Stimulated activated naive CD8-positive, alpha-beta T cell treated with anti-CD3 and anti-CD28 coated beads, Interleukin-15, Interleukin-2, amounts not matched to agents 100 U/mL and 50 U/mL, for 24 hours (primary cell): ENCODE results near the gene LMO4.
A peak's percentile ranks its signal among the peaks of the same experiment; 100 is the strongest.

Source experiments
- ATAC-seq: fragments of 150-1000 bp; cut with Tn5 transposase; one replicate; pipeline ENCODE4 v1.10.0; 2021
- DNase-seq: peaks from one replicate; pipeline ENCODE4 v3.0.0; 2021

Gene LMO4

GRCh38 chr1:87328272-87329050 lies at the start of gene LMO4:
Gene LMO4, plus strand, starts transcription at chr1:87328880. Its CDS starts 3,136 bp downstream, at chr1:87332016.
- DNase-seq: peak; percentile 90

DNA sequence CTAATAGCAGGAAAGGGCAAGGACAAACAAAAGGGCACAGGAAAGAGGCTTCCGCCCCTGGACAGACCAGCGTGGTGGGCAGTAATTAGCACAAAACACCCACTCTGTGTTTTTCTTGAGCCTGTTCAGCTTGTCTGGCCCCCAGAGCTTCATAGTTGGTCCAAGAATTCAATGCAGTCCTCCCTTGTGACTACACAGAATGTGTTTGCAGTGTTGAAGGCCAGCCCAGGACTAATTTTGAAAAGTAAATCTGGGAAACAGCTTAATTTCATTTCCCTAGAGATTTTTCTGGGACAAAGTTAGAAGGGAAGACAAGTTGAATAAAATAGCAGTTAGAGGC lies 49.2 kb upstream of the LMO4 start:
- DNase-seq (no peak), ATAC-seq (no peak)

More at GRCh38 chr1:87328272-87329050, at the start of gene LMO4:
- peak; percentile 91 for ATAC-seq

GRCh38 chr1:87279966-87280535 lies 48.6 kb upstream of the LMO4 start:
- ATAC-seq: no peak
- DNase-seq: no peak

- DNase-seq (no peak), ATAC-seq (no peak)
Observed at GRCh38 chr1:87284456-87285240, 44.0 kb upstream of the LMO4 start.

DNA sequence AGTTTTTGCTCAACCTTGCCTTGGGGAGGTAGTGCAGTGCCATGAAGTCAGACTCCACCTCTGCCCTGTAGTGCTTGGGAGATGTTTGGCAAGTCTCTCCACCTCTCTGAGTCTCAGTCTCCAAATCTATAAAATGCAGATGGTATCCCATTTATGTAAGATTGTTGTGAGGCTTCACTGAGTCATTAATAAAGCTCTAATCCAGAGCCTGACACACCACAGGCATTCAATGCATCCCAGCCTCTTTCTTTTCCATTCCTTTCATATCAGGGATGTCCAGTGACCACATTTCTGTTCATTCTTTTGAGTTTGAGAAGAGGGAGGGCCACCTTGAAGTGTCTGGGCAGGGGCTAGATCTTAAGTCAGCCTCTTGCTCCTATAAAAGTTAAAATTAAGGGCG lies 37.6 kb upstream of the LMO4 start:
- DNase-seq: no peak
- no peak for ATAC-seq

GRCh38 chr1:87292684-87293493 lies 35.8 kb upstream of the LMO4 start:
- peak; percentile 70 for DNase-seq
- ATAC-seq: peak; percentile 69

GRCh38 chr1:87294633-87295032 lies 34.0 kb upstream of the LMO4 start:
- ATAC-seq (no peak), DNase-seq (no peak)

DNA sequence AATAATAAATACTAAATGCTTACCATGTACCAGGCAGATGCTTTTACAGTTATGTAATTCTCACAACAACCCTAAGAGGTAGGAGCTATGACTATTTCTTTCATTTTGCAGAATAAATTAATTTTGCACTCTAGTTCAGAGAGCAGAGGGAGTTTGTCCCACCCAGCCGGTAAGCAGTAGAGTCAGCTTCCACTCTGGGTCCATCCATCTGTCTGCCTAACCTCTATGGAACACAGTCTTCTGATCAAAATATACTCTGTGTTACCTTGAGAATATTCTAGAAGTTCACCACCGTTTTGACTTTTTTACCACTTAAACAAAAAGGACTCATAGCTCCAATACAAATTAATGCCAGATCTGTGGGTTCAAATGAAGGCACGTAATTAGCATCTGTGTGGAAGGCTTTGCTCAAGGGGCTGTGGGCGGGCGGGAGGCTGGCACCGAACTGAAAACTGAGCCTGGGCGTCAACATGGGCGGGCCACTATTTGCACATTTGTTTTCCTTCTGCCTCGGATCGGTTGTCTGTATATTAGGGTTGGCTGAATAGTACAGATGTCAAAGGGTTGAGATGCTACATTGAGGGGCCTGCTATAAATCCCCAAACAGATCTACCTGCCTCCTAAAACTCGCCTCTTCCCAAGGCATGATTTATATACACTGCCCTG lies 33.1 kb upstream of the LMO4 start:
- ATAC-seq (no peak), DNase-seq (no peak)

DNA sequence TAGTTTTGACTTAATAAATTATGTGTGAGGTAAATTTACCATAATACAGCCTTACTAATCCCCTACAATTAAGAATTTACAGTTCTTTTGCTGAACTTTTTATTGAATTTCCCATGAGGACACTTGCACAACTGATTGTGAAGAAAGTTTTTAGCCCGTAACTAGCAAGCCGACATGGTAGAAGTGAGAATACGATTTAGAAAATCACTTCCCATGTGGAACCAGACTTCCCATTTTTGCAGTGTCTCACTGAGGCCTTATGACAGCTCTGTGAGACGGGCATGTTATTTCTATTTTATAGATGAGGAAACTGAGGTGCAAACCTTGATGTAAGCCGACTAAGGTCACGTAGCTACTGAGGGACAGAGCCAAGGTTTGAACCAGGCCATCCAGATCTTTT lies 32.5 kb upstream of the LMO4 start:
- ATAC-seq (no peak), DNase-seq (no peak)

- DNase-seq (no peak), ATAC-seq (no peak)
Observed at GRCh38 chr1:87299661-87300060, 29.0 kb upstream of the LMO4 start.

DNA sequence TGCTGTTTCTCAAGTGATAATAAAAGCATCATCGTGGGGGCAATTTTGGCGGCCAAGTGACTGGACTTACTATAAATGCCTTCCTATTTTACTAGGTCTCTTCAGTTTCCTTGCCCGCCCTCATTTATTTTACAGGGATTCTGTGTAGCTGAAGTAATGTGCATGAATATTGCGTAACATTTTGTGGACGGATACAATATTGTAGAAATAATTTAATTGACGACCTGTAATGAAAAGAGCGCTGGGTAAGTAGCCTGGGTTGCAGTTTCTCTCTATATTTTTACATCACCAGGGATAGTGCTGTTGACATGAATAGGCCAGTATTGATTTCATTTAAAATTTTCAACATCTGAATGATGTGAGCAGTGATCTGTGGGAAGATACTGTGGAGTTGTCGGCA lies 28.1 kb upstream of the LMO4 start:
- no peak for ATAC-seq

GRCh38 chr1:87305151-87305550 lies 23.5 kb upstream of the LMO4 start:
- ATAC-seq (no peak), DNase-seq (no peak)

More for the DNA sequence above, 28.1 kb upstream of the LMO4 start:
- DNase-seq: no peak

- DNase-seq (no peak), ATAC-seq (no peak)
Observed at GRCh38 chr1:87305762-87306161, 22.9 kb upstream of the LMO4 start.

GRCh38 chr1:87307306-87307705 lies 21.4 kb upstream of the LMO4 start:
- ATAC-seq (no peak), DNase-seq (no peak)

GRCh38 chr1:87307931-87308330 lies 20.7 kb upstream of the LMO4 start:
- ATAC-seq (no peak), DNase-seq (no peak)

DNA sequence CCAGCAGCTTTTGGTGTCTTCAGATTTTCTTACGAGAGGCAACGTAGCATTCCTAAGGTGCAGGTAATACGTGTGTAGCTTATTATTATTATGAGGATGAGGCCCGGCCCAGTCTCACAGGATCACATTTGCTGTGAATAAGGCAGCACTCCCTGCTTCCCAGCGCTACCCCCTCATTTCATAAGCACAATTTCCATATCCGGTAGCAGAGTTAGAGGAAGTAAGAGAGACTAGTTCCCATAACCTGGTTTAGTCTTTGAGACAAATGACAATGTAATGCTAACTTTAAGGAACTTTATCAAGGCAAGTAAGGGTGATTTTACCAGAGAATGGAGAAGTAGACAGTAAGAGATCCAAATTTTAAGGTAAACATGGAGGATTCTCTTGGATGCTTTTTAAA lies 14.6 kb upstream of the LMO4 start:
- ATAC-seq (no peak), DNase-seq (no peak)

DNA sequence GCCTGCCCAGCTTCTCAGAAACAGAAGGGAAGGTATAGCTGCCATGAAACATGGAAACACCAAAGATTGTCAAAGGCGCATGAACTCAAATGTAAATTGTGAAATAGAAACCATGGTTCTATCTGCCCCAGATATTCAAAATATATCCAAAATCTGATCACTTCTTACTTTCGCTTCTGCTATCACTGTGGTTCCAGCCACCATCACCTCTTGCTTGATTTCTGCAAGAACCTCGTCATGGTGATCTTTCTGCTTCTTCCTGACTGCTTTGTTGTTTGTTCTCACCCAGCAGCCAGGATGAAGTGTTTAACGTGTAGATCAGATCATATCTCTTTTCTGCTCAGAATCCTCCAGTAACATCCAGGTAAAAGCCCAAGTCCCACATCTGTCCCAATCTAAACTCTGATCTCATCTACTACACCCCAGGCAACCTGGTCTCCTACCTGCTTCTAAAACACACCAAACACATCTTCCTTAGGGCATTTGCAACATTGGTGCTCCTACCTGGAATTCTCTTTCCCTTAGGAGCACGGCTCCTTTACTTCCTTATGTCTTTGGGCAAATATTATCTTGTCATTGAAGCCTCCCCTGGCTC lies 10.5 kb upstream of the LMO4 start:
- DNase-seq: no peak
- no peak for ATAC-seq

DNA sequence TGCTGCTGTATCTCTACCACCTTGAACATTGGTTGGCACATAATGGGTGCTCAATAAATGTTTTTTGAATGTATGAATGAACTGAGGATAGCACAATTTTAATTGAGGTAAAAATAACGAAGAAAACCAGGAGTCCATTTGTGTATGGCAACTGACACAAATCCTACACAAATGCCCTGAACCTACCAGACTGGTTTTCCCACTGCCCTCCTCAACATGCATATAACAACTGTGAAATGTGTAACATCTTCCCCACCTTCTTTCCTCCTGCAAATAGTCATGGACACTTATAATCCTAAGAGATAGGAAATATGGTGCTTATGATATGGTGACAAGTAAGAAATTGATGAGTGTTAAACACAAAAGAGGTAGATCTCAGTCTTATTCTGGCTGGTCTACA lies 9.9 kb upstream of the LMO4 start:
- DNase-seq: no peak
- ATAC-seq: no peak

GRCh38 chr1:87325982-87326738 lies 2.5 kb upstream of the LMO4 start:
- DNase-seq (peak; percentile 45), ATAC-seq (no peak)

DNA sequence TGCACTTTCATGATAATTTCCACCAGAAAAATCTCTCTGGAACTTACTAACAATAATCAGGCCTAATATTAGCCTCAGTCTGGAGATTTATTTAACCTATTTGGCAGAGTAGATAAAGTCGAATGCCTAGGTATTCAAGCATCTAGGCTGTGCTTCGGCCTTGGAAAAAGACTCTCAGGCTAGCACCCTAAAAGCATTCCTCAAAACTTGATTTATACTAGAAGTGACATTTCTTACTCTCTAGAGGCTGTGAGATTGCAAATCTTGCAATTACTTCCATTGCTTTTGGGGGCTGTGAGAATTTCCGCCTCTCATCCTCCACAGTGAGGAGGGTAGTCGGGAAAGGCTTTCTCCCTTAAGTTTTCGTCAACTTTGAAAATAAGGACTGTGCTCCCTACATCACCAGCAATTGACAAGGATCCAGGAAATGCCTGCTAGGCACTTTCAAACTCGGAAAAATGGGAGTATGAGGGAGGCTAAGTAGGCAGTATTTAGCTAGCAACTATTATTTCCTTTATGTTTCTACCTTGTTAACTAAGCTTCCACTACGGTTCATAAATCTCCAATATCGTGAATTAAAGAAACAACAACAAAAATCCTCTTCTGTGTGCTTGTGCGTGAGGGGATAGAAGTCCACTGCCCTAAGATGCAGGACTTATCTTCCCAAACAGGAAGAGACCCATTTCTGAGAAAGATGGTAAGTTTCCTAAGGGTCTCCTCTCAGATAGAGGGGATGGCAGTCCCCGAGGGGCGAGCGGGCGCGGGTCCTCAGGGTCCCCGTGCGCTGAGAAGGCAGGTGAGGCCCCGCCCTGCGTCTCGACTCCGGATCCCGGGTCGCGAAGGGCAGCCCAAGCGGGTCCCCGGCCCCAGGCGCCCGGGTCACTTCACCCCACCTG lies 1.1 kb upstream of the LMO4 start:
- DNase-seq (no peak), ATAC-seq (no peak)
